Large intestine (tissue), 12 donors: ENCODE data around the gene PRRG3. TPM values are rescaled to one million over a fixed set of nuclear protein-coding genes. Genes with fewer than 3 reads are reported as not detected.

Source experiments
- DNase-seq, 2 donors: peaks; one replicate each; pipeline versions ENCODE4 v3.0.0 to v3.0.0-alpha.2; 2013
- H3K27ac ChIP-seq: one replicate; pipeline ENCODE4 v1.5.1; 2013; ENCODE audit warnings: low read length
- H3K27me3 ChIP-seq: 2 replicates; pipeline ENCODE4 v1.6.1; 2013; ENCODE audit warnings: low read length; ENCODE audit not compliant: control insufficient read depth, insufficient read depth
- H3K36me3 ChIP-seq: 2 replicates; pipeline ENCODE4 v1.6.1; 2013; ENCODE audit warnings: low read length; ENCODE audit not compliant: control insufficient read depth, insufficient read depth
- H3K4me1 ChIP-seq: one replicate; pipeline ENCODE4 v1.6.1; 2013; ENCODE audit warnings: low read length; ENCODE audit not compliant: control insufficient read depth, insufficient read depth
- H3K4me3 ChIP-seq: one replicate; pipeline ENCODE4 v1.5.1; 2013; ENCODE audit warnings: low read length
- H3K9me3 ChIP-seq: one replicate; pipeline ENCODE4 v1.6.1; 2013; ENCODE audit warnings: mild to moderate bottlenecking, low read depth, low read length, moderate library complexity; ENCODE audit not compliant: control insufficient read depth
- WGBS: methylation state at CpG from one replicate; pipeline ENCODE4 v1.1.5; 2013; ENCODE audit warnings: low lambda C conversion rate; ENCODE audit not compliant: insufficient coverage; 5-methylcytosine and 5-hydroxymethylcytosine counted together
- long read RNA-seq, 11 donors: transcript quantifications; one replicate each; lab custom pipeline, GENCODE V29; 2026
- polyA plus RNA-seq: library from polyadenylated mRNA; unstranded; fragments of 120-200 nt; gene quantifications from one replicate; pipeline ENCODE4 v1.2.1, GENCODE V29; 2013

PRRG3 gene
- 2.1 TPM for polyA plus RNA-seq
- long read RNA-seq, donor 1, result 0 reads
- long read RNA-seq, donor 2, result 0 reads
- long read RNA-seq, donor 3, result 0 reads
- long read RNA-seq, donor 4, result 0 reads
- long read RNA-seq, donor 5, result 0 reads
- long read RNA-seq, donor 6, result 0 reads
- long read RNA-seq, donor 7, result 0 reads
- long read RNA-seq, donor 8, result 0 reads
- long read RNA-seq, donor 9, result 0 reads
- long read RNA-seq, donor 10, result 0 reads
- long read RNA-seq, donor 11, result 0 reads

DNA sequence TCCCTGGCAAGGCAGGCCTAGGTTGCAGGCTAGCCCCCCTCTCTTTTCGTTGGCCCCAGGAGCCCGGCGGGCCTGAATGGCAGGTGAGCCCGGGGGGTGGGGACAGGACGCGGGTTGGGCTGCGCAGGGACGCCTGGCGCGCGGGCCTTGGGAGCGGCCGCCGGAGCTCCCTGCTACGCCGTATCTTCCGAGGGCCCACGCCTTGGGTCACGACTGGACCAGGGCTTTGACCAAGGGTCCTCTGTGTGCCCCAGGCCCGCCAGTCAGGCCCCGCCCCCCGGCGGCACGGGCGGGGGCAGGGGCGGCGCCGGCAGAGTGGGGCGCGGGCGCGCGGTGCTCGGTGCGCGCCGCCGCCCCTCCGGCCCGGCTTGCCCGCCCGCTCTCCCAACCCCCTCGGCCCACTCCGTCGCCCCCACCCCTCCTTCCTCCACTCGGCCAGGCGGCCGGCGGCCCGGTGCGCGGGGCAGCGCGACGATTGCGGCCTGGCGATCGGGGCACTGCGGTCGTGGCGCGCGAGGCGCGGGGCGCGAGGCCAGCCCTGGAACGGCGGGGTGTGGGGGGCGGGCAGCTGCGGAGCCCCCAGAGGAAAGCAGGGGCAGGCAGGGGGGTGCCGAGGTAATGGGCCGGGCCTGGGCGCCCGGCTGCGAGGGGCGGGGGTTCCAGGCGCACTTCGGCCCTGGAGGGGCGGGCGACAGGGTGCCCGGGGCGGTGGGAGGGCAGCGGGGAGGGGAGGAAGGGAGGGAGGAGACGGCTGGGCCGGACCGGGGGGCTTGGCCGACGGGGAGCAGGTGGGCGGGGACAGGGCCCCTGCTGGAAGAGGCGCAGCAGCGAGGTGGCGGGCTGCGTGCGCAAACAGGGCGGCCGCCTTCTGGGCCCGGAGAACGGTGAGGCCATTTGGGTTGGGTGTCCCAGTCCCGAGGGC, at the start of gene PRRG3:
PRRG3 (plus strand) TSS at position 798 of the 922 bp plus-strand sequence. CDS start 3,357 bp downstream, outside the sequence.
- peaks cover 12% of the 10 kb centered on the region for H3K27me3 ChIP-seq
- no peak for DNase-seq
- no peaks in the 10 kb centered on the region for H3K9me3 ChIP-seq
- no peaks in the 10 kb centered on the region for H3K4me1 ChIP-seq
- H3K36me3 ChIP-seq, result no peaks in the 10 kb centered on the region
- no peak within 1 kb of the TSS for H3K4me3 ChIP-seq
- H3K27ac ChIP-seq, result no peak within 1 kb of the TSS
- WGBS, result no CpG with 5 or more reads among the region's 100 CpGs

DNA sequence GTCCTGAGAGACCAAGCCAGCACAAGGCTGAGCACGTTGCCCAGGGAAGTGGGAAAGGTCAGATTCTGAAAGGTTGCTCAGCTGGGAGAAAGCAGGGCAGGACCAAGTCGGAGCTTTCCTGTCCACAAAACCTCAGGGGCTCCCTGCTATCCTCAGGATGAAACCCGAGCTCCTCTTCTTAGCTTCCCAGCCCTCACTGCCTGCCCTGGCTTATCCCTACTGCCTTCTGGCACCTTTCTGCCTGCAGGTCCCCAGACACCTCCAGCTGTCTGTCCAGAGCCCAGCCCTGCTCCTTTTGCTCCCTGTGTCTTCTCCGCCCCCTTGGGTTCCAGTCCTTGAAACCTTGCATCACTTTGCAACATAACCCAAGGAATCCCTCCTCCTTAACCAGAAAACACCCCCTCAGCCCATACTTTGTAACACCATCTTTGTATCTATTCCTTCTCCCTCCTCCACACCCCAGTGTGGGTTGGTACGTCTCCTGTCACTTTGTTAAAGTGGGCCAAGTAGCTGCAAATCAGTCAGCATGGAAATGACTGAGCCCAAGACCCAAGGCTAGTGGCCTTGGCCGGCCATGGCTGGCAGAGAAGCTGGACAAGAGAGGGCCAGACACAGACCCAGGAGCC, 20.0 kb upstream of the PRRG3 start:
- no peaks in the 10 kb centered on the region for H3K36me3 ChIP-seq
- no peaks in the 10 kb centered on the region for H3K9me3 ChIP-seq
- WGBS, result no CpG with 5 or more reads among the region's 6 CpGs
- H3K27ac ChIP-seq, result no peak overlapping the region
- H3K4me1 ChIP-seq, result no peaks in the 10 kb centered on the region
- no peak for DNase-seq
- H3K4me3 ChIP-seq, result no peak overlapping the region
- H3K27me3 ChIP-seq, result no peaks in the 10 kb centered on the region

DNA sequence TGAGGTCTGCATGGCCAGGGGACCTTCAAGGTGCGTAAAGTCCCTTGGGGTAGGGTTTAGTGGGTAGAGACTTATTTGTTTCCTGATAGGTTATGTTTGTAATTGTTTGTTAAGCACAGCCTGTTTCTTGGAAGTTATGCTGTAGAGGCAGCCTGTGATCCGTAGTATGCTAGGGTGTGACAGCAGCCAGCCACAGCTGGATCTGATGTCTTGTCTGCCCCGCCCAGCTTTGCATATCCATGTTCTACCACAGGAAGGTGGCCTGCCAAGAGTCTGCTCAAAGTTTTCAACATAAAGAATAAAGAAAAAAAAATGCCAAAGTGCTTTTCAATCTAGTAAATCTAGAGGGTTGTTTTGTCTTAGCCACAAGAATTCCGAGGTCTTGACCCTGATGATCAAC, 19.1 kb upstream of the PRRG3 start:
- H3K27me3 ChIP-seq, result no peaks in the 10 kb centered on the region
- H3K4me3 ChIP-seq, result no peak overlapping the region
- H3K4me1 ChIP-seq, result no peaks in the 10 kb centered on the region
- no CpG with 5 or more reads among the region's 4 CpGs for WGBS
- H3K9me3 ChIP-seq, result no peaks in the 10 kb centered on the region
- no peak for DNase-seq
- H3K36me3 ChIP-seq, result no peaks in the 10 kb centered on the region
- H3K27ac ChIP-seq, result no peak overlapping the region

DNA sequence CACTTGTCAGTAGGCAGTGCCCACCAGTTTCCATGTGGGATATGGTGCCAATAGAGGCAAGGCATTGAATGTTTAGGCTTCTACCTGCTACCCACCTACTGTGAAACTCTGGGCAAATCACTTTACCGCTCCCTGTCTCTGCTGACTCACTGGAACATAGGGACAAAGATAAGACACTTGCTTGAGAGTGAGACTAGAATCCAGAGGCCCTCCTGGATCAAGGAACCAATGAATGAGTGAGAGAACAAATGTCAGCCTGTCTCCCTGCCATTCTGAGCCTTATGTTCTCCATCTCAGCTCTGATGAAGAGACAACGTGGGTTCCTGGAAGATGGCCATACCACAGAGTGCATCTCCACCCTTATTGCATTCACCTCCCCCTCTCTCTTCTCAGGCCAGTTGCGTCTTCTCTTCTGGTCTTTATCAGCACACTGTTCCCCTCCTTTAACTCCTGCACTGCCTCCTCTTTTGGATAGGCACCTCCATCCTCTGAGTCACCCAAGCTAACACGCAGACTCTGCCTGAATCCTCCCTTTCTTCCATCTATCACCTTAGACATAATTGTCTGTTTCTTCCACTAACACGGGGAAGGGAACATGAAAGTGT, 15.4 kb upstream of the PRRG3 start:
- no peak overlapping the region for H3K4me3 ChIP-seq
- H3K27ac ChIP-seq, result no peak overlapping the region
- no peak for DNase-seq
- H3K27me3 ChIP-seq, result no peaks in the 10 kb centered on the region
- H3K36me3 ChIP-seq, result no peaks in the 10 kb centered on the region
- WGBS, result 100% methylated on average over 1 of the region's 5 CpGs
- no peaks in the 10 kb centered on the region for H3K4me1 ChIP-seq
- no peaks in the 10 kb centered on the region for H3K9me3 ChIP-seq

DNA sequence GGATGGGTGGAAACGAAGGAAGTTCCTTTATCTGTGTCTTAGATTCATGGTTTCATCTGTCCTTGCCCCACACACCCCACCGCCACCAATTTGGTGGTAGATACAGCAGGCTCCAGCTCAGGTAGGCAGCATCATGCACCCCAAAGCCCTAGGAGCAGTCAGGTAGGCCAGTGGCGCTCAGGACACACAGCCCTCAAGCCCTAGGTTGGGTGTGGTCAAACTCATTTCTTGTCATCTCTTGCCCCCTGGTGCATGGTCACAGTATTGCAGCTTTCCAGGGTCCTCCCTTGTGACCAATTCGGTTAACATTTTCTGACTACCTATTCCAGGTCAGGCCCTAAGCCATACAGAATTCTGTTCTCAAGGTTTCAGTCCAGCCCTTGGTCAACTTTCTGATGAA, 14.5 kb upstream of the PRRG3 start:
- no peak for DNase-seq
- WGBS, result no CpG with 5 or more reads among the region's 4 CpGs

DNA sequence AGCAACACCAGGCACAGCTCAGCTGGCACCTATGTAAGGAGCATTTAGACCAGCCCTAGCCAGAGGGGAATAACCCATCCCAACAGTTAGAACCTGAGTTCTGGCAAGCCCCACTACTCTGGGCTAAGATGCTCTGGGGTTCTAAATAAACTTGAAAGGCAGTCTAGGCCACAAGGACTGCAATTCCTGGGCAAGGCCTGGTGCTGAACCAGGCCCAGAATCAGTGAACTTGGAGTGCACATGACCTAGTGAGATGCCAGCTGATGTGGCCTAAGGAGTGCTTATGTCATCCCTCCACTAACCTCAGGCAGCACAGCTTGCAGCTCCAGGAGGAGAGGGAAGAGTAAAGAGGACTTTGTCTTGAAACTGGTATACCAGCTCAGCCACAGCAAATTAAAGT, 7.6 kb upstream of the PRRG3 start:
- no peak for DNase-seq
- Histone ChIP-seq H3K4me3 (no peak overlapping the region), H3K9me3 (no peaks in the 10 kb centered on the region), H3K27me3 (no peaks in the 10 kb centered on the region), H3K27ac (no peak overlapping the region), H3K4me1 (no peaks in the 10 kb centered on the region), H3K36me3 (no peaks in the 10 kb centered on the region)

More for the DNA sequence above, 14.5 kb upstream of the PRRG3 start:
- Histone ChIP-seq H3K4me3 (no peak overlapping the region), H3K36me3 (no peaks in the 10 kb centered on the region), H3K27me3 (no peaks in the 10 kb centered on the region), H3K9me3 (no peaks in the 10 kb centered on the region), H3K4me1 (no peaks in the 10 kb centered on the region), H3K27ac (no peak overlapping the region)

DNA sequence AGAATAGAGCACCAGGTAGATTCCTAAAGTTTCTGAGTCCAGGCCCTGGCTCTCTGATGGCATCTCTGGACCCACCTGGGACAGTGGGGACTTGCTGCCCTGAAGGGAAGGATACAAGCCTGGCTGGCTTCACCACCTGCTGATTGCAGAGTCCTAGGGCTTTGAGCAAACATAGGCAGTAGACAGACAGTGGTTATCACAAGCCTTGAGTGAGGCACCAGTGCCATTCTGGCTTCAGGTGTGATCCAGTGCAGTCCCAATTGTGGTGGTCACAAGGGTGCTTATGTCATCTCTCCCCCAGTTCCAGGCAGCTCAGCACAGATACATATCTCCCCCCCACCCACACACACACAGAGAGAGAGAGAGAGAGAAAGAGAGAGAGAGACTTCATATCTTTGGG, 6.6 kb upstream of the PRRG3 start:
- Histone ChIP-seq H3K9me3 (no peaks in the 10 kb centered on the region), H3K27me3 (no peaks in the 10 kb centered on the region), H3K4me3 (no peak overlapping the region), H3K4me1 (no peaks in the 10 kb centered on the region), H3K27ac (no peak overlapping the region), H3K36me3 (no peaks in the 10 kb centered on the region)
- DNase-seq, result no peak

DNA sequence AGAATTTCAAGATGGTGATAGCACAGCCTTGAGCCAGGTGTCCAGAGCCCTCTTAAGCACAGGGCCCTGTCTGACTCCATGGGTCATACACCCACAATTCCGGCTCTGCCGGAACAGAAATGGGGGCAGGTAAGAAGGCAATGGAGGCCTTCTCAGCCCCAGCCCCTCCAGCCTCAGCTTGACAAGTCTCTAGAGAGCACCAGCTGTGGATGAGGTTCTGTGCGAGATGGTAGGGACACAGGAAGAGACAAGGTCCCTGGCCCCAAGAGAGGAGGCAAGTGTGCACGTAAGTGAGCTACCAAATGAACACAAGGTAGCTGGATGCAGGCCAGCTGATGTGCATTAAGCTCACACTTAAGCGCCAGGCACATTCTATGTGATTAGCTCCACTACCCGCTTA, 2.4 kb upstream of the PRRG3 start:
- no peaks in the 10 kb centered on the region for H3K4me1 ChIP-seq
- WGBS, result no CpG with 5 or more reads among the region's 6 CpGs
- DNase-seq, result no peak
- peaks cover 12% of the 10 kb centered on the region for H3K27me3 ChIP-seq
- H3K4me3 ChIP-seq, result no peak overlapping the region
- H3K9me3 ChIP-seq, result no peaks in the 10 kb centered on the region
- H3K36me3 ChIP-seq, result no peaks in the 10 kb centered on the region
- H3K27ac ChIP-seq, result no peak overlapping the region

DNA sequence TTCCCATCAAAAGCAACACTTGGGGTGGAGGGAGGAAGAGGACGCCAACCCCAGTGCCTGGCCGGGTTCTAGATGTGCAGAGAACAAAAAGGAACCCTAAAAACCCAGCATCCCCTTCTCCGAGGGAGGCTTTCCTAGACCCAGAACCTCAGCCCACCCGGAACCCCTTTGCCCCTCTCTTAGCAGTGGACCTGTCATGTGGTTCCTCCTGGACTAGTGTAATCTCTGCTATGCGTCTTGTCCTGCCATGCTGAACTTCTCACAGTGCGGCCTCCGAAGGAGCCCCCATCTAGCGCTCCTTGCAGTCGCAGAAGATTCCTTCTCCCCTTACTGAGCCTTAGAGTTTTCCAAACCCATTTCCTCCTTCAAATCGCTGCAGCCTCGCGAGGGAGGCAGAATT, 1.1 kb upstream of the PRRG3 start:
- DNase-seq, result no peak
- Histone ChIP-seq H3K4me1 (no peaks in the 10 kb centered on the region), H3K27ac (no peak overlapping the region), H3K9me3 (no peaks in the 10 kb centered on the region), H3K36me3 (no peaks in the 10 kb centered on the region), H3K4me3 (no peak overlapping the region), H3K27me3 (peaks cover 12% of the 10 kb centered on the region)
- WGBS, result no CpG with 5 or more reads among the region's 12 CpGs

DNA sequence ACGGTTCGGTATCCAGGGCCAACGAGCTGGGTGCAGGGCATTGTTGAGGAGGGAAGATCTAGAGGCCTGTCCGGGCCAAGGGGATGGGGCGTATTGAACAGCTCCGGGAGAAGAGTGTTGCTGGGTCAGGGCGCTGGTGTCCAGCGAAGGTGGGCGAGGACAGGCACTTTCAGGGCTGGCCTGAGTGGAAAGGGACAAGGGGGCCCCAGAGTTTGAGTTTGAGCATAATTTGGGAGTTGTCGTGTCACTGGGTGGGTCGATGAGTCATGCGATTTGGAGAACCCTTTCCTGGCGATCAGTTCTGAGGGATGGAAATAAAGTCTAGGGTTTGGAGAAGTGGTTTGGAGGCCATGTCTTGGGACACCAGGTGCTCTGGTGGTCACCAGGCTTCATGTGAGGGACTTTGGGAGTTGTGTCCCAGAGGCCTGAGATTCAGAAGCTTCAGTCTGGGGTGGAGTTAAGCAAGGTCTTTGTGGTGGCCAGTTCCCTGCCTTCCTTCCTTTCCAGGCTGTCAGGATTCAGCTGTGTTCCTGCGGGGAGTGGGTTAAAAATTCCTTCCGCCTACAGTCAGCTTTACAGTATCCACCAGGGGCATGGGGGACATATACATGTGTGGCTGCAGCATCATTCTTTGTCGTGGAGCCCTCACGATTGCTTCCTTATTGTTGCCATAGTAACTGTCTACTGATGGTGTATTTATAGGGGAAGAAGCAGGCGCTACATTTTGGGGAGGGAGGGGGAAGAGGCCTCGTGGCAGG, 504 bp downstream of the PRRG3 start:
- Histone ChIP-seq H3K27me3 (peaks cover 12% of the 10 kb centered on the region), H3K27ac (no peak overlapping the region), H3K36me3 (no peaks in the 10 kb centered on the region), H3K9me3 (no peaks in the 10 kb centered on the region), H3K4me3 (no peak overlapping the region), H3K4me1 (no peaks in the 10 kb centered on the region)
- WGBS, result no CpG with 5 or more reads among the region's 19 CpGs
- no peak for DNase-seq
